ACC112 (cell line): ENCODE results near the gene CALD1.

Experiments used
- H2AFZ ChIP-seq: fragments of 200-600 bp; sonication (generic); one replicate; pipeline ENCODE4 v1.6.0; 2017; ENCODE audit warnings: antibody characterized with exemption, low read length; ENCODE audit not compliant: unreplicated experiment
- H3K27ac ChIP-seq: fragments of 200-600 bp; sonication (generic); 2 replicates; pipeline ENCODE4 v1.5.1; 2014; ENCODE audit warnings: low read depth, mild to moderate bottlenecking, antibody characterized with exemption, low read length, moderate library complexity
- H3K27me3 ChIP-seq: fragments of 200-600 bp; sonication (generic); 2 replicates; pipeline ENCODE4 v1.6.1; 2014; ENCODE audit warnings: mild to moderate bottlenecking, antibody characterized with exemption, low read length, moderate library complexity, mixed read lengths; ENCODE audit not compliant: insufficient read depth
- H3K36me3 ChIP-seq: fragments of 200-600 bp; sonication (generic); 2 replicates; pipeline ENCODE4 v1.6.1; 2016; ENCODE audit warnings: mild to moderate bottlenecking, antibody characterized with exemption, low read length, moderate library complexity, mixed read lengths; ENCODE audit not compliant: insufficient read depth
- H3K4me1 ChIP-seq: fragments of 200-600 bp; sonication (generic); one replicate; pipeline ENCODE4 v1.6.1; 2016; ENCODE audit warnings: low read length, mixed read lengths; ENCODE audit not compliant: insufficient read depth, unreplicated experiment, control insufficient read depth
- H3K4me3 ChIP-seq: fragments of 200-600 bp; sonication (generic); 2 replicates; pipeline ENCODE4 v1.5.1; 2014; ENCODE audit warnings: mild to moderate bottlenecking, low read depth, low read length
- H3K79me2 ChIP-seq: fragments of 200-600 bp; sonication (generic); one replicate; pipeline ENCODE4 v1.6.0; 2016; ENCODE audit warnings: low read length; ENCODE audit not compliant: control insufficient read depth, unreplicated experiment, insufficient read depth

Gene CALD1

GRCh38 chr7:134936893-134937510 is 157.6 kb downstream of the CALD1 start:
- Histone ChIP-seq H3K4me3 (no peak overlapping the region; the same call in 1 of the 2 replicates), H3K4me1 (peaks cover 64% of the 10 kb centered on the region), H2AFZ (no peak overlapping the region), H3K27ac (peak overlapping the region; percentile 59), H3K27me3 (no peaks in the 10 kb centered on the region), H3K79me2 (peaks cover 10% of the 10 kb centered on the region), H3K36me3 (peaks cover 30% of the 10 kb centered on the region)

GRCh38 chr7:134938141-134938540 is 158.7 kb downstream of the CALD1 start:
- Histone ChIP-seq H3K4me3 (no peak overlapping the region), H3K27ac (no peak overlapping the region), H3K79me2 (peaks cover 9% of the 10 kb centered on the region), H3K36me3 (peaks cover 26% of the 10 kb centered on the region), H2AFZ (no peak overlapping the region), H3K27me3 (no peaks in the 10 kb centered on the region), H3K4me1 (peaks cover 56% of the 10 kb centered on the region)

GRCh38 chr7:134939136-134939535 is 159.7 kb downstream of the CALD1 start:
- Histone ChIP-seq H3K36me3 (peaks cover 22% of the 10 kb centered on the region), H3K27ac (no peak overlapping the region)

GRCh38 chr7:134940729-134941128 is 161.3 kb downstream of the CALD1 start:
- Histone ChIP-seq H3K4me1 (peaks cover 34% of the 10 kb centered on the region), H3K79me2 (no peaks in the 10 kb centered on the region), H3K27ac (peak overlapping the region; percentile 71), H2AFZ (no peak overlapping the region), H3K27me3 (no peaks in the 10 kb centered on the region), H3K4me3 (no peak overlapping the region), H3K36me3 (peaks cover 19% of the 10 kb centered on the region)

More at GRCh38 chr7:134939136-134939535, 159.7 kb downstream of the CALD1 start:
- H3K4me1 ChIP-seq, result peaks cover 46% of the 10 kb centered on the region
- no peaks in the 10 kb centered on the region for H3K27me3 ChIP-seq
- no peak overlapping the region for H3K4me3 ChIP-seq
- no peak overlapping the region for H2AFZ ChIP-seq
- H3K79me2 ChIP-seq, result peaks cover 7% of the 10 kb centered on the region

- H3K27me3 ChIP-seq, result no peaks in the 10 kb centered on the region
- H2AFZ ChIP-seq, result no peak overlapping the region
- H3K36me3 ChIP-seq, result peaks cover 14% of the 10 kb centered on the region
- no peak overlapping the region for H3K4me3 ChIP-seq
- H3K4me1 ChIP-seq, result peaks cover 27% of the 10 kb centered on the region
- H3K79me2 ChIP-seq, result no peaks in the 10 kb centered on the region
- H3K27ac ChIP-seq, result peak overlapping the region; percentile 71
Measured at GRCh38 chr7:134941185-134941900, 161.9 kb downstream of the CALD1 start.

GRCh38 chr7:134941952-134942351 is 162.5 kb downstream of the CALD1 start:
- Histone ChIP-seq H3K4me3 (no peak overlapping the region), H3K27ac (peak overlapping the region; percentile 71), H3K79me2 (no peaks in the 10 kb centered on the region), H3K27me3 (no peaks in the 10 kb centered on the region), H3K36me3 (peaks cover 10% of the 10 kb centered on the region), H2AFZ (no peak overlapping the region), H3K4me1 (peaks cover 21% of the 10 kb centered on the region)

- Histone ChIP-seq H3K4me1 (peaks cover 18% of the 10 kb centered on the region), H3K79me2 (no peaks in the 10 kb centered on the region), H3K36me3 (peaks cover 7% of the 10 kb centered on the region), H3K27ac (no peak overlapping the region), H2AFZ (no peak overlapping the region), H3K4me3 (no peak overlapping the region), H3K27me3 (no peaks in the 10 kb centered on the region)
Measured at GRCh38 chr7:134942690-134943466, 163.4 kb downstream of the CALD1 start.

- H3K4me3 ChIP-seq, result no peak overlapping the region
- peaks cover 24% of the 10 kb centered on the region for H3K4me1 ChIP-seq
- no peak overlapping the region for H3K27ac ChIP-seq
- peaks cover 6% of the 10 kb centered on the region; the same call in 1 of the 2 replicates for H3K36me3 ChIP-seq
- H3K27me3 ChIP-seq, result no peaks in the 10 kb centered on the region
- H3K79me2 ChIP-seq, result no peaks in the 10 kb centered on the region
- no peak overlapping the region for H2AFZ ChIP-seq
Measured at GRCh38 chr7:134943785-134944400, 164.5 kb downstream of the CALD1 start.

GRCh38 chr7:134945691-134946090 is 166.3 kb downstream of the CALD1 start:
- H3K27me3 ChIP-seq, result no peaks in the 10 kb centered on the region
- no peaks in the 10 kb centered on the region for H3K79me2 ChIP-seq
- peaks cover 24% of the 10 kb centered on the region for H3K4me1 ChIP-seq
- H2AFZ ChIP-seq, result no peak overlapping the region
- H3K36me3 ChIP-seq, result peaks cover 20% of the 10 kb centered on the region
- H3K27ac ChIP-seq, result no peak overlapping the region
- no peak overlapping the region for H3K4me3 ChIP-seq

- Histone ChIP-seq H3K4me1 (peaks cover 18% of the 10 kb centered on the region), H3K79me2 (no peaks in the 10 kb centered on the region), H3K4me3 (no peak overlapping the region), H3K27me3 (no peaks in the 10 kb centered on the region), H2AFZ (no peak overlapping the region), H3K27ac (no peak overlapping the region), H3K36me3 (peaks cover 25% of the 10 kb centered on the region)
Measured at GRCh38 chr7:134946260-134946659, 166.8 kb downstream of the CALD1 start.
